B cell (primary cell): ENCODE data around the gene ZNF772. TPM values are rescaled to one million over a fixed set of nuclear protein-coding genes. Genes with fewer than 3 reads are reported as not detected.

Source experiments
- ATAC-seq: fragments of 200-7000 bp; cut with Tn5 transposase; one replicate; pipeline ENCODE4 v1.10.0; 2021; ENCODE audit warnings: low read depth, mild to moderate bottlenecking, moderate number of reproducible peaks, moderate library complexity
- CTCF ChIA-PET: fragments of 350-600 bp; sonication (Branson Sonifier 250); formaldehyde crosslinking; loops from one replicate; lab custom pipeline; 2021; ENCODE audit warnings: antibody characterized with exemption, inconsistent platforms; lab: Charles Lee
- POLR2A ChIA-PET: fragments of 350-600 bp; sonication (Branson Sonifier 250); formaldehyde crosslinking; loops from one replicate; lab custom pipeline; 2021; ENCODE audit warnings: antibody characterized with exemption; lab: Charles Lee
- DNase-seq: peaks from one replicate; pipeline ENCODE4 v3.0.0; 2013
- H2AFZ ChIP-seq: 2 replicates; pipeline ENCODE4 v1.6.1; 2012; ENCODE audit warnings: mild to moderate bottlenecking, low read depth, low read length; ENCODE audit not compliant: insufficient read depth, poor library complexity, severe bottlenecking
- H3K27ac ChIP-seq, 2 donors: 1 replicate in 1 of 2; 2 replicates in 1 of 2; pipeline ENCODE4 v1.5.1; 2012 to 2013; ENCODE audit warnings: low read length in 2 of 2, mild to moderate bottlenecking in 2 of 2, moderate library complexity in 1 of 2
- H3K27me3 ChIP-seq, 4 experiments: fragments of 200-600 bp in 1 of 4; sonication (generic) in 1 of 4; replicated peaks in 1 of 4; 1 replicate in 2 of 4; 2 replicates in 2 of 4; pipeline versions ENCODE4 v1.6.1 to v1.7.0; 2013 to 2016; ENCODE audit warnings: low read length in 3 of 4, mild to moderate bottlenecking in 2 of 4, mixed read lengths in 1 of 4, moderate library complexity in 1 of 4; ENCODE audit not compliant: insufficient read depth in 4 of 4, control insufficient read depth in 3 of 4; ENCODE audit errors: control extremely low read depth in 1 of 4
- H3K36me3 ChIP-seq, 2 experiments: replicated peaks in 1 of 2; 1 replicate in 1 of 2; 2 replicates in 1 of 2; pipeline versions ENCODE4 v1.6.1 to v1.7.1; 2013; ENCODE audit warnings: low read length in 1 of 2; ENCODE audit not compliant: insufficient read depth in 2 of 2, control insufficient read depth in 1 of 2; ENCODE audit errors: control extremely low read depth in 1 of 2, extremely low read depth in 1 of 2
- H3K4me1 ChIP-seq, 2 donors: fragments of 200-600 bp in 1 of 2; sonication (generic) in 1 of 2; 1 replicate in 1 of 2; 2 replicates in 1 of 2; pipeline versions ENCODE4 v1.5.1 to v1.6.1; 2013 to 2017; ENCODE audit warnings: low read length in 2 of 2; ENCODE audit not compliant: control insufficient read depth in 2 of 2, insufficient read depth in 2 of 2
- H3K4me2 ChIP-seq: replicated peaks from 2 replicates; pipeline ENCODE3; 2012; ENCODE audit warnings: mild to moderate bottlenecking, low read depth, low read length; ENCODE audit not compliant: poor library complexity, severe bottlenecking
- H3K4me3 ChIP-seq, 5 experiments: fragments of 200-600 bp in 1 of 5; sonication (generic) in 1 of 5; 1 replicate in 3 of 5; 2 replicates in 2 of 5; pipeline versions ENCODE4 v1.5.1 to v1.7.0; 2011 to 2016; ENCODE audit warnings: low read length in 4 of 5, mild to moderate bottlenecking in 4 of 5, low read depth in 2 of 5, control low read depth in 1 of 5, moderate library complexity in 1 of 5; ENCODE audit not compliant: insufficient read depth in 1 of 5; ENCODE audit errors: control extremely low read depth in 1 of 5, extremely low read depth in 1 of 5
- H3K79me2 ChIP-seq: fragments of 200-600 bp; sonication (generic); one replicate; pipeline ENCODE4 v1.6.0; 2016; ENCODE audit warnings: low read length; ENCODE audit not compliant: control insufficient read depth, insufficient read depth
- H3K9ac ChIP-seq: fragments of 200-600 bp; sonication (generic); 2 replicates; pipeline ENCODE4 v1.6.1; 2017; ENCODE audit warnings: mild to moderate bottlenecking, low read length, moderate library complexity
- H3K9me3 ChIP-seq, 3 donors: one replicate each; pipeline versions ENCODE4 v1.6.1 to v1.7.1; 2013; ENCODE audit warnings: low read length in 2 of 3; ENCODE audit not compliant: control insufficient read depth in 2 of 3, insufficient read depth in 1 of 3; ENCODE audit errors: control extremely low read depth in 1 of 3
- H4K20me1 ChIP-seq: 2 replicates; pipeline ENCODE4 v1.6.0; 2012; ENCODE audit warnings: mild to moderate bottlenecking, low read length; ENCODE audit not compliant: insufficient read depth, control insufficient read depth, poor library complexity, severe bottlenecking
- H3K27ac Mint-ChIP-seq: one replicate; pipeline ENCODE4 v1.8.0; 2021; ENCODE audit warnings: mixed read lengths
- H3K27me3 Mint-ChIP-seq: one replicate; pipeline ENCODE4 v1.8.0; 2021; ENCODE audit warnings: mixed read lengths
- H3K4me1 Mint-ChIP-seq: one replicate; pipeline ENCODE4 v1.8.0; 2021; ENCODE audit warnings: mixed read lengths
- H3K4me3 Mint-ChIP-seq: one replicate; pipeline ENCODE4 v1.8.0; 2021; ENCODE audit warnings: mixed read lengths
- H3K9me3 Mint-ChIP-seq: one replicate; pipeline ENCODE4 v1.8.0; 2022; ENCODE audit warnings: mixed read lengths; ENCODE audit not compliant: insufficient read depth
- CTCF ChIP-seq: fragments of 200-600 bp; IDR thresholded peaks from one replicate; pipeline ENCODE4 v1.8.0; 2022; ENCODE audit warnings: antibody characterized with exemption, mild to moderate bottlenecking
- EZH2 ChIP-seq: IDR thresholded peaks from 2 replicates; pipeline ENCODE4 v1.6.1; 2012; ENCODE audit warnings: borderline replicate concordance, low read depth, mild to moderate bottlenecking, moderate library complexity, low read length; ENCODE audit not compliant: insufficient read depth, poor library complexity, severe bottlenecking
- WGBS: methylation state at CpG from one replicate; pipeline ENCODE4 v1.1.5; 2013; ENCODE audit warnings: missing lambda C conversion rate; ENCODE audit not compliant: insufficient coverage; 5-methylcytosine and 5-hydroxymethylcytosine counted together
- intact Hi-C: fragments of 100-400 bp; cut with micrococcal nuclease; formaldehyde crosslinking; loops from one replicate; pipeline ENCODE4 v1.10.0; 2022
- polyA plus RNA-seq: library from polyadenylated mRNA; depleted of rRNA; stranded (reverse); fragments of >200 nt; gene quantifications from 2 replicates; pipeline ENCODE4 v1.2.3, GENCODE V29; 2012
- total RNA-seq, 2 donors: library from RNA; stranded (reverse); fragments of 120-200 nt in 1 of 2; gene quantifications; 1 replicate in 1 of 2; 2 replicates in 1 of 2; pipeline versions ENCODE4 v1.2.3 to v1.2.4, GENCODE V29; 2013 to 2022

Gene ZNF772
- total and polyA plus RNA-seq, 2 donors (not counting 1 experiment from before 2014, with no cell fraction given): 2.2 to 27.4 TPM

- 96% methylated on average over 3 of the region's 4 CpGs for WGBS
- Mint-ChIP-seq H3K4me3 (no peak overlapping the region), H3K4me1 (peaks cover 30% of the 10 kb centered on the region), H3K27ac (no peak overlapping the region), H3K9me3 (no peaks in the 10 kb centered on the region), H3K27me3 (no peaks in the 10 kb centered on the region)
- DNase-seq (no peak), ATAC-seq (no peak)
- Histone ChIP-seq H3K27me3 (no peaks in the 10 kb centered on the region), H3K9me3 (peaks cover 0 to 18% (median 0%) of the 10 kb centered on the region in 3 donors), H3K36me3 (peaks cover 4 to 9% of the 10 kb centered on the region in 2 experiments), H2AFZ (no peak overlapping the region), H3K9ac (no peak overlapping the region), H4K20me1 (no peaks in the 10 kb centered on the region), H3K4me2 (no peak overlapping the region), H3K4me3 (no peak overlapping the region), H3K4me1 (peaks cover 17% of the 10 kb centered on the region in 2 donors), H3K27ac (no peak overlapping the region), H3K79me2 (peaks cover 71% of the 10 kb centered on the region)
- ChIA-PET POLR2A (no interaction called here), CTCF (no interaction called here)
- intact Hi-C loops: loop anchor here (5.0 to 10.0 kb wide), 2 partner anchors 377 to 1046 kb away; partner anchors contain the start of genes ZNF552 and ZNF582
- no peak for TF ChIP-seq EZH2
- no peak for TF ChIP-seq CTCF
These were observed 39.4 kb downstream of the ZNF772 start for GRCh38 chr19:57437931-57438330.

GRCh38 chr19:57436417-57436816, 40.9 kb downstream of the ZNF772 start:
- Mint-ChIP-seq H3K4me1 (peaks cover 30% of the 10 kb centered on the region), H3K27ac (no peak overlapping the region), H3K4me3 (peak overlapping the region; percentile 99), H3K9me3 (no peaks in the 10 kb centered on the region), H3K27me3 (no peaks in the 10 kb centered on the region)
- Histone ChIP-seq H3K27me3 (no peaks in the 10 kb centered on the region), H4K20me1 (no peaks in the 10 kb centered on the region), H3K4me3 (no peak overlapping the region), H3K4me2 (peak overlapping the region; percentile 99), H3K36me3 (peaks cover 4 to 6% of the 10 kb centered on the region in 2 experiments), H3K79me2 (peaks cover 58% of the 10 kb centered on the region), H3K27ac (no peak overlapping the region), H2AFZ (no peak overlapping the region), H3K9me3 (peaks cover 0 to 10% (median 0%) of the 10 kb centered on the region in 3 donors), H3K4me1 (peaks cover 17% of the 10 kb centered on the region in 2 donors), H3K9ac (no peak overlapping the region)
- CTCF ChIA-PET: no interaction called here
- DNase-seq (no peak), ATAC-seq (no peak)
- TF ChIP-seq CTCF (no peak), EZH2 (no peak)
- POLR2A ChIA-PET: no interaction called here
- intact Hi-C loops: loop anchor here (5.0 to 10.0 kb wide), 2 partner anchors 378 to 1044 kb away; partner anchors contain the start of genes ZNF552 and ZNF582
- WGBS: no CpG with 5 or more reads among the region's 1 CpG
